Measurements from ENCODE around the gene GRM5.
"Not testable (repeated sequence)": the region's sequence is repeated elsewhere in the genome, so short reads cannot be mapped to it uniquely, and the experiment has no call there.

The GRM5 gene

GRCh38 chr11:89065651-89066201 is at the start of gene GRM5:
TSS of gene GRM5 (minus strand) at chr11:89065982. CDS start at chr11:89047872, 18,110 bp downstream.
- not testable (repeated sequence) for DNase-seq (ENCODE audit: insufficient read length, low spot score); FAIRE-seq

DNA sequence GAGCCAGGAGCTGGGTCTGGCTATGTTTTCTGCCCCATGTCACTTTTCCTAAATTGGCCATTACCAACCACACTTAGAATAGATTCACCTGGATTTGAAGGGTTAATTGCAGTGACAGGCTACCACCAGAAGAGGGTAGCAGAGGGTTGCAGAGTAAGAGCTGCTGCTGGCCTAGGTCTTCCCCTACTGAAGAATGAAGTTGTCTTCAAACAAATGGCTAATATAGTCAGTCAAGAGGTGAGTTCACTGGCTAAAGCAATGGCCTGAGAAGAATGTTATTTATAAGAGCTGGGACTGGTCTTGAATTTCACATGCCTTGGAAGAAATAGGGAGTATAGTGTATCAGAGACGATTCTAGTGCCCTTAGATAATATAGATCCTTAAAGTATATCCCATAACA is 32.2 kb upstream of the GRM5 start:
- FAIRE-seq: peak; percentile 95
- not testable (repeated sequence) for DNase-seq (ENCODE audit: insufficient read length, low spot score)

- DNase-seq (ENCODE audit: insufficient read length, low spot score); FAIRE-seq: not testable (repeated sequence)
These were observed 28.0 kb upstream of the GRM5 start for GRCh38 chr11:89093806-89094205.

- DNase-seq (ENCODE audit: insufficient read length, low spot score); FAIRE-seq: not testable (repeated sequence)
These were observed 19.2 kb upstream of the GRM5 start for GRCh38 chr11:89084951-89085350.

DNA sequence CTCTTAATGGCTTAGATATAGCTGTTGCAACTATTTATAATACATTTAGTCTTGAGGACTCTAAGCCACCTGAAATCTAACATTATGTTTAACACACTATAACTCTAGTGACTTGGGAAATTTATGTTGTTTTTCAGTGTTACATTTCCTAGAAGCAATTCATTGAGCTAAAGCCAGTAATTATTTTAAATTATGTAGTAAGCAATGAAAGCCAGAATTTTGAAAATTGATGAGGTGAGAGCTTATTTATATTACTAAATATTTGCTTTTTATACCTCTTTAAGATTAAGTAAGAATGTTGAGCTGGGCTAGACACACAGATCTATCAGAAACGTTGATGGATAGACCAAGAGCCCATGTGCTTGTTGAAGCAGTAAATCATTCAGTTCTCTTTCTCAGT is 5.1 kb upstream of the GRM5 start:
- DNase-seq (ENCODE audit: insufficient read length, low spot score); FAIRE-seq: not testable (repeated sequence)

DNA sequence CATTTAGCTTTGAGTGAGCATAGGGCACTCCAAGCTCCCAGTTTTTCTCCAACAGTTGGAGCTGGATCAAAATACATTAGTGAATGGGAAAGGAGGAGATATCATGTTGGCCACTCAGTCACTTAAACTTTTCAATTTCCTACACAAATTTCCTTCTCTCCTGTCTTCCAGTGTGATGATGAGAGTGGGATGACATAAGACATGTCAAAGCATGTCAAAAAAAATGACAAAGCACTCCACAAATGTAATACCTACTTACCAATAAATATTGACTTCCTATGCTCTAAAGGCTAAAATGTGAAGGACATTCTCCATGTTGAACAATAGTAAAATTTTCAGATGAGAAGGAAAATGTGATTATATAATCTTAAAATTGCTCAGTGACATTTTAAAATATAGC is 1.5 kb upstream of the GRM5 start:
- FAIRE-seq (no peak), DNase-seq (ENCODE audit: insufficient read length, low spot score) (no peak)
- no peak for TF ChIP-seq POLR2A (IDR thresholded peaks at IDR 0.05; ENCODE audit: low read depth, low read length)

- TF ChIP-seq POLR2A (IDR thresholded peaks at IDR 0.05; ENCODE audit: low read depth, low read length): no peak
- FAIRE-seq: no peak
- DNase-seq (ENCODE audit: insufficient read length, low spot score): no peak
These were observed 716 bp downstream of the GRM5 start for GRCh38 chr11:89065066-89065465.

DNA sequence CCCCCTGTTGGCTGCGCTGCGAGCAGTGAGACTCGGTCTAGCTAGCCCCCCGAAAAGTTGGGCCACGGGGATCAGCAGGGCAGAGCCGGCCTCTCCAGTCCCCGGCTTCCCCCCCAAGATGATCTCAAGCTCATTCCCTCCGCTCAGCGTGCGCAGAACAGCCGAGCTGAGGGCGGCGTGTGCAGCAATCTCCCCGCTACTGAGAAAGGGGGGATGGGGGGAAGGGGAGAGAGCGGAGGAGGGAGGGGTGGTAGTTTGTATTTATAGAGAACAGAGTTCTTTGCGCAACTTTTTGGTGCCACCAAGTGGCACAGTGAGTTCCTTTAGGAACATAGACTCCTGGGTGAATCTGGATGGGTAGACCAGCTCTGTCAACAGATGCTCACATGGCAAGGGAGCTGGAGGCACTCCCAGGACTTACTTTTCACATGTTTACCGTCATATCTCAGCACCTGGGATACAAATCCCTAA is 2.3 kb downstream of the GRM5 start:
- not testable (repeated sequence) for FAIRE-seq; DNase-seq (ENCODE audit: insufficient read length, low spot score)

GRCh38 chr11:89062771-89063298 is 2.9 kb downstream of the GRM5 start:
- FAIRE-seq; DNase-seq (ENCODE audit: insufficient read length, low spot score): not testable (repeated sequence)

DNA sequence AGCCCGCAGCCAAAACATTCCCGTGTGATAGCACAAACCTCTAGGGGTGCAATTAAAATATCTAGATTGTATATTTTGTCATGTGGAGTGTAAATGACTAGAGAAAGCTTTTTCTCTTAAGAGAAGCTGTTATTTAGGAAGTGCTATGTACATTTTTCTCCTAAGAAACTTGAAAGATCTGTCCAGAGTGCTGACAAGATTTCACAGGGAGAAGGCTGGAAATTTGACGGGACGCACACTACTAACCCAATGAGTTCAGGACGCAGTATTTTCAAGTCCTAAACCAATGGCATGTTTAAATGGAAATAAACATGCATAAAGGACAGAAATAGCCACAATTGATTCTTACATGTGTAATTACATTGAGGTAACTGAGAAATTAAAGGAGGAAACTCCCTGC is 3.9 kb downstream of the GRM5 start:
- DNase-seq (ENCODE audit: insufficient read length, low spot score); FAIRE-seq: not testable (repeated sequence)

- FAIRE-seq; DNase-seq (ENCODE audit: insufficient read length, low spot score): not testable (repeated sequence)
These were observed 8.4 kb downstream of the GRM5 start for GRCh38 chr11:89057406-89057805.

GRCh38 chr11:89052220-89052619 is 13.6 kb downstream of the GRM5 start:
- DNase-seq (ENCODE audit: insufficient read length, low spot score): no peak
- TF ChIP-seq POLR2A (IDR thresholded peaks at IDR 0.05; ENCODE audit: low read depth, low read length): no peak
- no peak for FAIRE-seq

GRCh38 chr11:89047159-89047558 is 18.6 kb downstream of the GRM5 start:
- not testable (repeated sequence) for DNase-seq (ENCODE audit: insufficient read length, low spot score); FAIRE-seq

GRCh38 chr11:89043861-89044588 is 21.8 kb downstream of the GRM5 start:
- DNase-seq (ENCODE audit: insufficient read length, low spot score); FAIRE-seq: not testable (repeated sequence)

DNA sequence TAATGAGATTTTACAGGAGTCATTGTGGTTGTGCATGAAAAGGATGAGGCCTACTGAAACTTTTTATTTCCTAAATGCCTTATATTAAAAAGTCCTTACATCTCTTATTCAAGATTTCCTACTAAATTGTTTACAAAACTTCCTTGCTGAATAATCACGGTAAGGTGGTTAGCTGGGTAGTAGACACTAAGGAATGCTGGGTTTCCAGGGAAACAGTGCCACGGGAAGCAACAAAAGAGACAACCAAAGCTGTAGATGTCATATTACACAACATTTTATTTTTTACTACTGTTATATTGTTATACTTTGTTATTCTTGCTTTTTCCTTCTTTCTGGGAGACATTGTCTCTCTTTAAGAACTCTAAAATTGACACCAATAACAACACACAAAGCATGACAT is 36.1 kb downstream of the GRM5 start:
- not testable (repeated sequence) for FAIRE-seq; DNase-seq (ENCODE audit: insufficient read length, low spot score)

GRCh38 chr11:89021339-89021738 is 44.4 kb downstream of the GRM5 start:
- DNase-seq (ENCODE audit: insufficient read length, low spot score) (no peak), FAIRE-seq (no peak)
- TF ChIP-seq POLR2A (IDR thresholded peaks at IDR 0.05; ENCODE audit: low read depth, low read length): no peak

GRCh38 chr11:89019827-89020547 is 45.8 kb downstream of the GRM5 start:
- not testable (repeated sequence) for FAIRE-seq; DNase-seq (ENCODE audit: insufficient read length, low spot score)
